ENCODE results near the gene PREX1. TPM values are rescaled to one million over a fixed set of nuclear protein-coding genes. Genes with fewer than 3 reads are reported as not detected.

PREX1 gene
- total and polyA plus RNA-seq, 10 donors = 36.7 to 279 (median 157) TPM

GRCh38 chr20:48695255-48695654, 132.5 kb downstream of the PREX1 start:
- Histone ChIP-seq H3K27ac (no peak overlapping the region), H3K27me3 (replicated peaks in 1 of 7) (no peaks in the 10 kb centered on the region), H3K9me3 (no peaks in the 10 kb centered on the region), H3K4me3 (no peak overlapping the region), H3K36me3 (peaks cover 0 to 100% (median 70%) of the 10 kb centered on the region in 6 donors), H3K4me1 (peaks cover 0 to 37% (median 8%) of the 10 kb centered on the region in 6 donors)
- TF ChIP-seq POLR2A (IDR thresholded peaks at IDR 0.05) (no peak), POLR2AphosphoS5 (IDR thresholded peaks at IDR 0.05) (no peak)
- TF ChIP-seq, protein P1, sequence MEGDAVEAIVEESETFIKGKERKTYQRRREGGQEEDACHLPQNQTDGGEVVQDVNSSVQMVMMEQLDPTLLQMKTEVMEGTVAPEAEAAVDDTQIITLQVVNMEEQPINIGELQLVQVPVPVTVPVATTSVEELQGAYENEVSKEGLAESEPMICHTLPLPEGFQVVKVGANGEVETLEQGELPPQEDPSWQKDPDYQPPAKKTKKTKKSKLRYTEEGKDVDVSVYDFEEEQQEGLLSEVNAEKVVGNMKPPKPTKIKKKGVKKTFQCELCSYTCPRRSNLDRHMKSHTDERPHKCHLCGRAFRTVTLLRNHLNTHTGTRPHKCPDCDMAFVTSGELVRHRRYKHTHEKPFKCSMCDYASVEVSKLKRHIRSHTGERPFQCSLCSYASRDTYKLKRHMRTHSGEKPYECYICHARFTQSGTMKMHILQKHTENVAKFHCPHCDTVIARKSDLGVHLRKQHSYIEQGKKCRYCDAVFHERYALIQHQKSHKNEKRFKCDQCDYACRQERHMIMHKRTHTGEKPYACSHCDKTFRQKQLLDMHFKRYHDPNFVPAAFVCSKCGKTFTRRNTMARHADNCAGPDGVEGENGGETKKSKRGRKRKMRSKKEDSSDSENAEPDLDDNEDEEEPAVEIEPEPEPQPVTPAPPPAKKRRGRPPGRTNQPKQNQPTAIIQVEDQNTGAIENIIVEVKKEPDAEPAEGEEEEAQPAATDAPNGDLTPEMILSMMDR (IDR thresholded peaks at IDR 0.05 in 8 of 11, conservative IDR thresholded peaks at IDR 0.05 in 3 of 11) = no peak
- intact Hi-C loops (cut with DNase I; ENCODE audit: low total_unique reads) = no loop called here
- WGBS, 5 donors = 68 to 92% (median 81%) methylated on average over 2 of the region's 2 CpGs
- DNase-seq = no peak

DNA sequence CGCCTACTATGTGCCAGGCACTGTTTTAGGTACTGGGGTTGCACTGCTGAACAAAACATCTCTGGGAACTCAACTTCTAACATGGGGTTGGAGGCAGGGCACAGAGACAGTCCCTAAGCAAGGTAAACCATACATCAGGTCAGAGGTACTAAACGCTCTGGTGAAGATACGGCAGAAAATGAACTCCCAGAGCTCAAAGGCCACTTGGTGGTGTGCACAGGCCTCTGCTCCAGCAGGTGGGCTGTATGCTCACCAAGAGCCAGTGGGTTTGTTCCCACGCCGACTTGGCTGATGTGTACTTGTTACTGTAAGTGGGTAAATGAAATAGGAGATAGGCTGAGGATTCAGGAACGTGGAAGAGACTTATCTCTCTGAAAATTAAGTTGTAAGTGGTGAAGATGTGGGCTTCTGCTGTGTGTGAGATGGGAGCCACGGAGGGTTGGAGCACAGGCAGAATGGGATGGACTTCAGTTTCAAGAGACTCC, 133.4 kb downstream of the PREX1 start:
- peak; percentile 66 for DNase-seq
- no peaks in the 10 kb centered on the region for H3K27me3 ChIP-seq (replicated peaks in 1 of 7)
- 90 to 94% (median 93%) methylated on average over 7 of the region's 7 CpGs for WGBS, 5 donors
- no peaks in the 10 kb centered on the region for H3K9me3 ChIP-seq
- H3K36me3 ChIP-seq = peaks cover 0 to 100% (median 70%) of the 10 kb centered on the region in 6 donors
- intact Hi-C loops (cut with DNase I; ENCODE audit: low total_unique reads) = no loop called here
- H3K4me3 ChIP-seq = no peak overlapping the region
- H3K27ac ChIP-seq = no peak overlapping the region
- H3K4me1 ChIP-seq = peaks cover 0 to 45% (median 12%) of the 10 kb centered on the region in 6 donors
- no peak for TF ChIP-seq POLR2A (IDR thresholded peaks at IDR 0.05)
- TF ChIP-seq, protein P1 (IDR thresholded peaks at IDR 0.05 in 8 of 11, conservative IDR thresholded peaks at IDR 0.05 in 3 of 11) = no peak
- no peak for TF ChIP-seq POLR2AphosphoS5 (IDR thresholded peaks at IDR 0.05)

DNA sequence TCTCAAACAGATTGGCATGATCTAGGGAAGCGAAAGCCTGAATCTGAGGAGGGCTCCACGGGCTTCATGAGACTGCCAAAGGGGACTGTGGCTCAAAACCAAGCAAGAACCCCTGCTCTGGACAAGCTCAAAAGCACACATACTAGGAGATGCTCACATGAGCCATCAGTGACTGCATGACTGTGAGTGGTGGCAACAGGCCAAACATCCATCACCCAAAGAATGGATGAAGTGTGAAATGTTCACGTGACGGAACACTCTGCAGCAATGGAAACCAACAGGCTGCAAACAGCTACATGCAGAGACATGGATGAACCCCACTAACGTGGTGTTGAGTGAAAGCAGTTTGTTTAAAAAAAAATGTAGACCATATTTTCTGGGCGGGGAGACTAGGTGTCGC, 136.3 kb downstream of the PREX1 start:
- H3K4me3 ChIP-seq = no peak overlapping the region
- TF ChIP-seq, protein P1 (IDR thresholded peaks at IDR 0.05 in 8 of 11, conservative IDR thresholded peaks at IDR 0.05 in 3 of 11) = no peak
- peak in 1 of 3 donors; percentile 15 for TF ChIP-seq POLR2AphosphoS5 (IDR thresholded peaks at IDR 0.05)
- peak; percentile 41 for DNase-seq
- 80 to 94% (median 93%) methylated on average over 7 of the region's 7 CpGs for WGBS, 5 donors
- peaks cover 0 to 100% (median 62%) of the 10 kb centered on the region in 6 donors for H3K36me3 ChIP-seq
- no peak overlapping the region for H3K27ac ChIP-seq
- H3K27me3 ChIP-seq (replicated peaks in 1 of 7) = no peaks in the 10 kb centered on the region
- peaks cover 3 to 55% (median 14%) of the 10 kb centered on the region in 6 donors for H3K4me1 ChIP-seq
- no peaks in the 10 kb centered on the region for H3K9me3 ChIP-seq
- intact Hi-C loops (cut with DNase I; ENCODE audit: low total_unique reads) = no loop called here

DNA sequence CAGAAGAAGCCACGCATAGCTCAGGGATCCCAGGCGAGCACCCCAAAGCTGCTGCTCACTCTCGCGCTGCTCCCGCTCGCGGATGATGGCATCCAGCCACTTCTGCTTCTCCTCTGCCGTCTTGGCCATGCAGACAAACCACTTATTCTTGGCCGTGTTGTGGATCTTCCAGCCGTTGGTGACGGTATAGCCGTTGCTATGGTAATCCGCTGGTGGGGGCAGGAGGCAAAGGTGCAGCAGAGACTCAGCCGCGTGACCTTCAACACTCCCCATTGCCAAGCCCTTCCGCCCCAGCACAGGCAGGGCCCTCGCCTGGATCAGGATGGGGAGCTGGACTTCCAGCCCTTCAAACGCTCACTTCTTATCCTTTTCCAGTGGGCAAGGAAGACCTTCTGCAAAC, 136.9 kb downstream of the PREX1 start:
- Histone ChIP-seq H3K27me3 (replicated peaks in 1 of 7) (no peaks in the 10 kb centered on the region), H3K4me3 (no peak overlapping the region), H3K4me1 (peaks cover 9 to 61% (median 21%) of the 10 kb centered on the region in 6 donors), H3K36me3 (peaks cover 0 to 100% (median 66%) of the 10 kb centered on the region in 6 donors), H3K27ac (no peak overlapping the region), H3K9me3 (no peaks in the 10 kb centered on the region)
- peak; percentile 64 for DNase-seq
- intact Hi-C loops (cut with DNase I; ENCODE audit: low total_unique reads) = no loop called here
- TF ChIP-seq, protein P1 (IDR thresholded peaks at IDR 0.05 in 8 of 11, conservative IDR thresholded peaks at IDR 0.05 in 3 of 11) = no peak
- TF ChIP-seq POLR2AphosphoS5 (IDR thresholded peaks at IDR 0.05) (peak; percentile 28 to 80 (median 42)), POLR2A (IDR thresholded peaks at IDR 0.05) (no peak)
- WGBS, 5 donors = 72 to 91% (median 84%) methylated on average over 18 of the region's 18 CpGs

Data from spleen (tissue), 11 donors.